Naive B cell (primary cell): ENCODE data around the gene ITLN2. TPM values are rescaled to one million over a fixed set of nuclear protein-coding genes. Genes with fewer than 3 reads are reported as not detected.

Experiments used
- ATAC-seq, 2 donors: fragments of 150-1000 bp; cut with Tn5 transposase; 2 replicates each; pipeline ENCODE4 v1.10.0; 2021; ENCODE audit warnings: low read depth in 2 of 2, mild to moderate bottlenecking in 2 of 2, moderate library complexity in 2 of 2
- DNase-seq: peaks from one replicate; pipeline ENCODE4 v3.0.0; 2022
- H3K27ac Mint-ChIP-seq, 6 donors: one replicate each; pipeline ENCODE4 v1.8.0; 2020 to 2022; ENCODE audit warnings: mild to moderate bottlenecking in 6 of 6, mixed read lengths in 6 of 6, moderate library complexity in 5 of 6, inconsistent platforms in 2 of 6
- H3K27me3 Mint-ChIP-seq, 3 donors: one replicate each; pipeline ENCODE4 v1.8.0; 2021 to 2022; ENCODE audit warnings: mixed read lengths in 3 of 3, mild to moderate bottlenecking in 1 of 3
- H3K36me3 Mint-ChIP-seq, 2 donors: one replicate each; pipeline ENCODE4 v1.8.0; 2020 to 2022; ENCODE audit warnings: mixed read lengths in 2 of 2, inconsistent platforms in 1 of 2, mild to moderate bottlenecking in 1 of 2
- H3K4me1 Mint-ChIP-seq, 3 donors: one replicate each; pipeline ENCODE4 v1.8.0; 2020 to 2022; ENCODE audit warnings: mixed read lengths in 3 of 3, inconsistent platforms in 1 of 3, mild to moderate bottlenecking in 1 of 3, moderate library complexity in 1 of 3
- H3K4me3 Mint-ChIP-seq, 8 donors: one replicate each; pipeline ENCODE4 v1.8.0; 2020 to 2022; ENCODE audit warnings: mild to moderate bottlenecking in 8 of 8, mixed read lengths in 8 of 8, moderate library complexity in 8 of 8, inconsistent platforms in 2 of 8
- H3K9me3 Mint-ChIP-seq, 7 donors: one replicate each; pipeline ENCODE4 v1.8.0; 2020 to 2022; ENCODE audit warnings: mixed read lengths in 7 of 7, mild to moderate bottlenecking in 5 of 7, inconsistent platforms in 2 of 7, moderate library complexity in 1 of 7
- polyA plus RNA-seq, 6 donors: library from polyadenylated mRNA; unstranded; fragments of 300-500 nt; fragmentation: Illumina TruSeq; gene quantifications; one replicate each; pipeline ENCODE4 v1.2.3, GENCODE V29; 2021; ENCODE audit warnings: low read depth in 6 of 6

Gene ITLN2
- polyA plus RNA-seq, 6 donors from 2014 or later: not detected

DNA sequence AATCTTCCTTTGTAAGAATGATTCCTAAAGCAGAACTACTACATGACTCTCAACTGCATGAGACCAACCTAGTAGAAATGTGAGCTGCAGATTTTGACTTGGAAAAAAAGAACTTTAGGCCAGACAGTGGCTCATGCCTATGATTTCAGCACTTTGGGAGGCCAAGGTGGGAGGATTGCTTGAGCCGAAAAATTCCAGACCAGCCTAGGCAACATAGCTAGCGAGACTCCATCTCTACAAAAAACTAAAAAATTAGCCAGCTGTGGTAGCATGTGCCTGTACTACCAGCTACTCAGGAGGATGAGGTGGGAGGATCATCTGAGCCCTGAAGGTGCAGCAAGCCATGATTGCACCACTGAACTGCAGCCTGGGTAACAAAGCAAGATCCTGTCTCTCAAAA, 24.7 kb upstream of the ITLN2 start:
- H3K36me3 Mint-ChIP-seq: no peaks in the 10 kb centered on the region

DNA sequence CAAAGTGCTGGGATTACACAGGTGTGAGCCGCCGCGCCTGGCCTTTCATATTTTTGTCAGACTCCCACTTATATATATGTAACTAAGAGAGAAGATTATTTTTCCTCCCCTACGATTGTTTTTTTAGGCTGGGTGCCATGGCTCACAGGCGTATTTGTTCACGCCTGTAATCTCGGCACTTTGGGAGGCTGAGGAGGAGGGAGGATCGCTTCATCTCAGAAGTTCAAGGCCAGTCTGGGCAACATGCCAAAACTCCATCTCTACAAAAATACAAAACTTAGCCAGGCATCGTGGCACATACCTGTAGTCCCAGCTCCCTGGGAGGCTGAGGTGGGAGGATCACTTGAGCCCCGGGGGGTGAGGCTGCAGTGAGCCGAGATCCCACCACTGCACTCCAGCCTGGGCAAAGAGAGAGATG, 23.9 kb upstream of the ITLN2 start:
- Mint-ChIP-seq H3K4me3 (no peak overlapping the region), H3K27ac (peak overlapping the region in 1 of 6 donors; percentile 50), H3K9me3 (peaks cover 0 to 2% (median 0%) of the 10 kb centered on the region in 7 donors), H3K27me3 (peaks cover 25 to 32% (median 28%) of the 10 kb centered on the region in 3 donors), H3K36me3 (no peaks in the 10 kb centered on the region), H3K4me1 (peaks cover 4 to 16% (median 15%) of the 10 kb centered on the region in 3 donors)
- ATAC-seq (no peak), DNase-seq (no peak)

More for the DNA sequence above, 24.7 kb upstream of the ITLN2 start:
- Mint-ChIP-seq H3K9me3 (peaks cover 0 to 2% (median 0%) of the 10 kb centered on the region in 7 donors), H3K4me3 (no peak overlapping the region), H3K4me1 (peaks cover 4 to 16% (median 15%) of the 10 kb centered on the region in 3 donors), H3K27ac (no peak overlapping the region), H3K27me3 (peaks cover 26 to 32% (median 32%) of the 10 kb centered on the region in 3 donors)
- DNase-seq: no peak
- ATAC-seq: no peak

DNA sequence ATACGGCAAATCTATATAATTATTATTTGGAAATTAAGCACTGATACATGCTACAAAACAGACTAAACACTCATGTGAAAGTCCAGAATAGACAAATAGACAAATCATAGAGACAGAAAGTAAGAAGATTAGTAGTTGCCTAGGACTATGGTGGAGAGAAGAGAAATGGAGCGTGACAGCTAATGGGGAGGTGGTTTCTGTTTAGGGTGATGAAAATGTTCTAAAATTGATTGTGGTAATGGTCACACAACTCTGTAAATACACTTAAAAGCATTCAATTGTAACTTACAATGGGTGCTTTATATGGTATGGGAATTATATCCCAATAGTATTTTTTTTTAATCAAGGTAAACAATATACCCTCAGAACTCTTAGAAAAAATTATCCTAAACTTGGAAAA, 20.4 kb upstream of the ITLN2 start:
- DNase-seq (no peak), ATAC-seq (no peak)
- H3K27ac Mint-ChIP-seq: no peak overlapping the region
- peaks cover 0 to 19% (median 12%) of the 10 kb centered on the region in 3 donors for H3K27me3 Mint-ChIP-seq
- H3K4me1 Mint-ChIP-seq: peaks cover 0 to 3% (median 0%) of the 10 kb centered on the region in 3 donors
- H3K9me3 Mint-ChIP-seq: no peaks in the 10 kb centered on the region
- H3K4me3 Mint-ChIP-seq: no peak overlapping the region
- no peaks in the 10 kb centered on the region for H3K36me3 Mint-ChIP-seq

DNA sequence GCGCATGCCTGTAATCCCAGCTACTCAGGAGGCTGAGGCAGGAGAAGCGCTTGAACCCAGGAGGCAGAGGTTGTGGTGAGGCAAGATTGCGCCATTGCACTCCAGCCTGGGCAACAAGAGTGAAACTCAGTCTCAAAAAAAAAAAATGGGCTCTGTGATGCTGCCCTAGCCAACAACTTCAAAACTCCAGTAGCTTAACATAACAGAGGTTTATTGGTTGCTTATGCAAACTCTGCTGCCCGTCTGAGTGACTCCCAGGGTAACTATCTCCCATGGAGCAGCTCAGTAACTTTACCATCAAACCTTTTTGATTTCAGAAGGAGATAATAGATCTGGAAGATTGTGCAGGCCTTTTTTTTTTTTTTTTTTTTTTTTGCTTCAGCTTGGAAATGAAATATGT, 18.9 kb upstream of the ITLN2 start:
- Mint-ChIP-seq H3K4me1 (peaks cover 0 to 3% (median 0%) of the 10 kb centered on the region in 3 donors), H3K27me3 (peaks cover 0 to 19% (median 6%) of the 10 kb centered on the region in 3 donors), H3K36me3 (no peaks in the 10 kb centered on the region), H3K4me3 (no peak overlapping the region), H3K27ac (no peak overlapping the region), H3K9me3 (no peaks in the 10 kb centered on the region)
- DNase-seq (no peak), ATAC-seq (no peak)

DNA sequence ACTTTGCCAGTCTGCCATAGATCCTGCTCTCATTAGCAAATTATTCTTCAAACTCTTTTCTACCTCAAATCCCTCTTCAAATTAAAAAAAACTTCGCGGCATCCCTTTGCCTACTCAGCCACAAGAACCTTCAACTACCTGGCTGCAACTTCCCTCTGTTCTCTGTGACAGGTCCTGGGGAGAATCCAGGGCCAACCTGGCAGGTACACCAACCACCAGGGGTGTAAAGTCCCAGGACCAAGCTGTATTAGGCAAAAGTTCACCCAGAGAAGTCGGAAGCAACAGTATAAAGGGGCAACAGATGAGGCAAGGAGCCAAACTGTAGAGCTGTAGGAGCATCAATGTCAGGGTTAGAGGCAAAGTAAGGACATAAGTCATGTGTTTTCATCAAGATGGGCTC, 18.3 kb upstream of the ITLN2 start:
- peak overlapping the region in 1 of 8 donors; percentile 29 for H3K4me3 Mint-ChIP-seq
- no peak overlapping the region for H3K27ac Mint-ChIP-seq
- no peak for DNase-seq
- peaks cover 0 to 19% (median 6%) of the 10 kb centered on the region in 3 donors for H3K27me3 Mint-ChIP-seq
- peaks cover 0 to 3% (median 0%) of the 10 kb centered on the region in 3 donors for H3K4me1 Mint-ChIP-seq
- H3K36me3 Mint-ChIP-seq: no peaks in the 10 kb centered on the region
- no peak for ATAC-seq
- no peaks in the 10 kb centered on the region for H3K9me3 Mint-ChIP-seq

DNA sequence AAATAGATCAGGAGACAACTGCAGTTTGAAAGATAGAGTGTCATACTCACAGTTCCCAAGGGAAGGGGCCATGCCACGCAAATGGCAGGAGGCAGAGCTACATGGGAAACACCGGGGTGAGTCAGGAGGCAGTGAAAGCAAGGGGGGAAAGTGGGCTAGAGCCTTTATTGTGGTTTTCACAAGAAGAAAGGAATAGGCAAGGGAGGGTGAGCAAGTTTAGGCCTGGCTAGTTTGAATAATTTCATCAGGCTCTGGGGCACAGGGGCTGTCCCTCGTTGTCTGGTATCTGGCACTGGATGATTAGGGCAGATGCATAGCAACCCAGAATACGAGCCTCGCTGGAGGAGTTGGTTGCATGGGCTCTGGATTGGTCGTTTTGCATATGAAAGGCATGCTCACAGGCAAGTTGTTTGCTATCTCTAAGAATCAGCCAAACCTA, 17.0 kb upstream of the ITLN2 start:
- peaks cover 0 to 3% (median 0%) of the 10 kb centered on the region in 3 donors for H3K4me1 Mint-ChIP-seq
- no peak for ATAC-seq
- DNase-seq: no peak
- no peak overlapping the region for H3K27ac Mint-ChIP-seq
- H3K9me3 Mint-ChIP-seq: no peaks in the 10 kb centered on the region
- no peaks in the 10 kb centered on the region for H3K36me3 Mint-ChIP-seq
- peaks cover 0 to 19% (median 11%) of the 10 kb centered on the region in 3 donors for H3K27me3 Mint-ChIP-seq
- H3K4me3 Mint-ChIP-seq: peak overlapping the region in 1 of 8 donors; percentile 12

DNA sequence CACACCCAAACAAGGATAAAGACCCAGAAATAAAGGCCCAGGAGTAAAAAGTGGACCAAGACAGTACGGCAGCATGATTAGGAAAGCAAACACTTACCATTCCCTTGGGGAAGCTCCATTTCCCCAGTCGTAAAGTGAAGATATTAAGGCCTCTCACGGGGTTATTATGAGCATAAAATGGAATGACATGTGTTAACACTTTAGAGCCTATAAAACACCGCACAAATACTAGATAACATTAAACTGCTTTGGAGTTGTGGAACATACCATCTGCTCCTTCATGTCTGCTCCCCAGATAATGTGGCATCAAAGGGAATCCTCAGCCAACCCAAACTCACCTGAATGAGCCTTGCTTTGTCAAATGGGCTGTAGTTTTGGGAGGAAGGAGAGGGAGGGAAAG, 8.9 kb upstream of the ITLN2 start:
- ATAC-seq: no peak
- no peaks in the 10 kb centered on the region for H3K9me3 Mint-ChIP-seq
- no peak overlapping the region for H3K4me3 Mint-ChIP-seq
- peaks cover 0 to 9% (median 0%) of the 10 kb centered on the region in 3 donors for H3K27me3 Mint-ChIP-seq
- H3K4me1 Mint-ChIP-seq: no peaks in the 10 kb centered on the region
- H3K36me3 Mint-ChIP-seq: no peaks in the 10 kb centered on the region
- H3K27ac Mint-ChIP-seq: no peak overlapping the region
- no peak for DNase-seq

DNA sequence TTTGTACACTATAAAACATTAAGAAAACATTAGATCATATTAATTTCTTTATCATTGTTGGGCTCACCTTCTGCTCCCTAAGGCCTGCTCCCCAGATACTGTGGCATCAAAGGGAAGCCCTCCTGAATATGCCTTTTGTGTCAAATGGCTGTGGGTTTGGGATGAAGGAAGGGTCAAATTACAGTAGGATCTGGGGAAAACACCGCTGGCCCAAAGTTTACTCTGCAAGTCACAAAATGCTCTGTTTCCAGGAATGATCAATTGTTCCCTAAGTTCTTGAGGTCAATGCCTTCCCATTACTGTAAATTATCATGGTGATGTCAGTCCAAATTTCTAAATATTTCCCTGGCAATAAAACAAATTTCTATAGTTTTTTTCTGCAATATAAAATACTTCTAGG, 6.8 kb upstream of the ITLN2 start:
- Mint-ChIP-seq H3K9me3 (no peaks in the 10 kb centered on the region), H3K36me3 (no peaks in the 10 kb centered on the region), H3K27me3 (peaks cover 0 to 5% (median 0%) of the 10 kb centered on the region in 3 donors), H3K4me1 (no peaks in the 10 kb centered on the region), H3K27ac (peak overlapping the region in 1 of 6 donors; percentile 59), H3K4me3 (no peak overlapping the region)
- no peak for DNase-seq
- ATAC-seq: no peak

DNA sequence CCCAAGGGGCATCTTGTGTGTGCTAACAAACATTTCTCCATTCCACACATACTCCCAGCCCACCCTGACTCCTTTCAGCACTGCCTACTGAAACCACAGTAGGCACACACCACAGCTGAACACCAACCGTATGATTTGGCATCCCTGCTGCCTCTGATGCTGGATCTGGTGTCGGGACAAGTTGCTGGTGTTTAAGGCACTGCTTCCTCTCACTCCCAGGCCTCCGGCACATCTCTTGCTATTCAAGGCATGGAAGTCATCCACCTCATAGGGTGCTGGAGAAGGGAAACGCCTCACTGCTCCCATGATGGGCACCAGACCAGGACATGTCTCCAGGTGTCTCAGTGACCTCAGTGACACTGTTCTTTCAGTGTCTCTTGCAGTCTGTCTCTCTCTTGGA, 2.4 kb upstream of the ITLN2 start:
- Mint-ChIP-seq H3K4me3 (no peak overlapping the region), H3K27ac (no peak overlapping the region), H3K36me3 (no peaks in the 10 kb centered on the region), H3K9me3 (no peaks in the 10 kb centered on the region), H3K27me3 (peaks cover 0 to 5% (median 0%) of the 10 kb centered on the region in 3 donors), H3K4me1 (peaks cover 4 to 6% (median 4%) of the 10 kb centered on the region in 3 donors)
- DNase-seq: no peak
- no peak for ATAC-seq

DNA sequence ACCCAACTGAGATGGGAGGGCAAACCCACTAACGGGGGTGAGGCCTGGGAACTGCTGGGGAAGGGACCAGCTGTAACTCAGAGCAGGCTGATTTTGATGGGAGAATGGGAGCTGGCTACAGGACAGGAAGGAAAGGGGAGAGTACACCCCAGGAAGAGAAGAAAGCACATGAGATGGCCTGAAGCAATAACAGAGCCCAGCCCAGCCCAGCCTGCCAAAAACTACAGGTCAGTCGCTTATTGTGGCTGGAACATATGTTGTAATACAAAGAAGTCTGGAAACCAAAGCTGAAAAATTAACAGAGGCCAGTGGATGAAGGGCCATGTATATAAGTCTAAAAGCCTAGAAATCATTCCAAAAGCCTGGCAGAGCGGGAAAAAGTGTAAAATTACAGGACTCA, 1.6 kb downstream of the ITLN2 start:
- DNase-seq (no peak), ATAC-seq (no peak)
- no peaks in the 10 kb centered on the region for H3K36me3 Mint-ChIP-seq
- H3K9me3 Mint-ChIP-seq: no peaks in the 10 kb centered on the region
- peak overlapping the region in 1 of 6 donors; percentile 16 for H3K27ac Mint-ChIP-seq
- H3K4me3 Mint-ChIP-seq: no peak overlapping the region
- no peaks in the 10 kb centered on the region for H3K27me3 Mint-ChIP-seq
- H3K4me1 Mint-ChIP-seq: peaks cover 8 to 15% (median 9%) of the 10 kb centered on the region in 3 donors

DNA sequence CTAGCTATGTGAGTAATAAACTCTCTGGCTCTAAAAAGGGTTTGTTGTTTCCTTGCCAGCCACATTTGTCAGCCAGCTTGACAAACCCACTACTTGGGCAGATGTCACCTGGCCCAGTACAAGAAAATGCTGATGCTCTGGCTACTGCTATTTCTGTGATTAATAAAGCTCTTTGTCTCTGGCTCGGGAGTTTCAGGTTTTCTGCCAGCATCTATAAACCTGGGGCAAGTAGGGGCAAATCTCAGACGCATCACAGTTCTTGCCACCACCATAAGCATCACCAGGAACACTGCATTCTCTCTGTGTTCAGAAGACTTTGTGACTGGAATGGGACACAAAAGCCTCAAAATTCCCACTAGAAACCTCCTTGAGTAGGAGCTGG, 2.5 kb downstream of the ITLN2 start:
- ATAC-seq (no peak), DNase-seq (no peak)
- Mint-ChIP-seq H3K4me1 (peaks cover 8 to 15% (median 9%) of the 10 kb centered on the region in 3 donors), H3K27me3 (no peaks in the 10 kb centered on the region), H3K27ac (peak overlapping the region in 2 of 6 donors; percentile 28 to 51), H3K4me3 (no peak overlapping the region), H3K36me3 (no peaks in the 10 kb centered on the region), H3K9me3 (no peaks in the 10 kb centered on the region)

DNA sequence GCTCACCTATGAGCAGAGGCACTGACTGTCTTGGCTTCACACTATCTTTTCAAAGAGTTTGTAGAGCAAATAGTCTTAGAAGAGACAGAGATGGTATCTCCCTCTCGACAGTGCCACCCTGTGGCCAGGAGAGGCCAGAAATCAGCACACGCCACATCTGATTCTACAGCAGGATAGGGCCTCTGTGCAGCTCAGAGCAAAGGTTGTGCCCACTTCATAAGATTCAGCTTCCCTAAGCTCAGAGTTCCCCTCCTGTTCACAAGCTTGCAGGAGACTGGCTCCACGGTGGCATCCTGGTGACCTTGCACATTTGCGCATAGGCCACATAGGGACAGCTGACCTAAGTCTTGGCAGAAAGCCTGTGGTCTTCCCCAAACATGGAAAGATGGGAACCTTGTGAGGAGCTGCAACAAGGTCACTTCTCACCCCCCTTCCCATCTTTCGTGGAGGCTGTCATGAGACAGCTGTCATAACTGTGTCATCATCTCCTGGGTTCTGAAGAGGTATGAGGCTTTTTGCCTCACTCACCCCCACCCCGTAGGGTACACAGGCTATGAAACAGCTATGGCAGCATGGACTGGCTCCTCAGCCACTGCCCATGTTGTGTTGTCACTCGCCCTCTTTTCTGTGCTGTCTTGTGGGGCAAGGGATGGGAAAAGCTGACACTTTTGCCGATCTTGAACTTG, 3.0 kb downstream of the ITLN2 start:
- DNase-seq (peak; percentile 61), ATAC-seq (peak; percentile 85 to 92)
- Mint-ChIP-seq H3K27me3 (no peaks in the 10 kb centered on the region), H3K36me3 (no peaks in the 10 kb centered on the region), H3K4me3 (no peak overlapping the region), H3K4me1 (peaks cover 8 to 15% (median 9%) of the 10 kb centered on the region in 3 donors), H3K27ac (peak overlapping the region in 3 of 6 donors; percentile 15 to 49 (median 47)), H3K9me3 (no peaks in the 10 kb centered on the region)

DNA sequence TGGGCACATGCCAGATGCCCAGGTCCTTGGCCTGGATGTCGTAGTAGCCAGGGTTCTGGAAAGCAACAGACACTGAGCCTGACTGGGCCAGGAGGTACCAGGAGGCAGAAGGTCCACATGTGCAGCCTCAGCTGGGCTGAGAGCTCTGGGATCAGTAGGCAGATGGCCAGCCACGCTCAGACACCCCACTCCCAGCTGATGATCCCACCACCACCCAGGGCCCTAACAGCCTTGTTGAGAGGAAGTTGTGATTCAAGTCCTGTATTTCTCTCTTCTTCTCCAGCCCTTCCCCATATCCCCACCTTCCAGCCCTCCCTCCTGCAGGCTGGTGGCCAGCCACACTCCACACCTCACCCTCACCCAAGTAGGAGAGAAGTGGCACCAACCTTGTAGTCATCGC, 4.0 kb downstream of the ITLN2 start:
- H3K9me3 Mint-ChIP-seq: no peaks in the 10 kb centered on the region
- H3K27me3 Mint-ChIP-seq: no peaks in the 10 kb centered on the region
- peaks cover 8 to 15% (median 9%) of the 10 kb centered on the region in 3 donors for H3K4me1 Mint-ChIP-seq

DNA sequence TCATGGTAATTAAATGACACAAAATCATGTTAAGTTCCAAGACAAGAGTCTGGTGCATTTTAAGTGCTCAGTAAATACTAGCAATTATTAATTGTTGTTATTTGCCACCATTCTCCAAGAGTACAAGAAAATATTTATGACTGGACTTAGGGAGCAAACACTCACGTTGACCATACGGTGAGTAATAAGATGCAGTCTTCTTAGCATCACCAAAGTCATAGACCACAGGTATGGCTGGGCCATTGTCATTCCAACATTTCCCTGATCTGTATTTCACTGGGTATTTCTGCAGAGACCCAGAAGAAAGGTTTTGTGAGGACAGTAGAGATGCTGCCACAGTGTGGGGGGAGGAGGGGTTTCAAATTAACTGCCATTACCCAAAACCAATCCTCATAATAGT, 4.7 kb downstream of the ITLN2 start:
- ATAC-seq (no peak), DNase-seq (no peak)
- Mint-ChIP-seq H3K36me3 (no peaks in the 10 kb centered on the region), H3K4me3 (no peak overlapping the region), H3K9me3 (no peaks in the 10 kb centered on the region), H3K4me1 (peaks cover 8 to 15% (median 9%) of the 10 kb centered on the region in 3 donors), H3K27ac (no peak overlapping the region), H3K27me3 (no peaks in the 10 kb centered on the region)

More for the DNA sequence above, 4.0 kb downstream of the ITLN2 start:
- ATAC-seq (no peak), DNase-seq (no peak)
- no peaks in the 10 kb centered on the region for H3K36me3 Mint-ChIP-seq
- H3K4me3 Mint-ChIP-seq: no peak overlapping the region
- H3K27ac Mint-ChIP-seq: peak overlapping the region in 2 of 6 donors; percentile 47 to 49
